ENCODE measurements around the gene CIRBP.

DNA sequence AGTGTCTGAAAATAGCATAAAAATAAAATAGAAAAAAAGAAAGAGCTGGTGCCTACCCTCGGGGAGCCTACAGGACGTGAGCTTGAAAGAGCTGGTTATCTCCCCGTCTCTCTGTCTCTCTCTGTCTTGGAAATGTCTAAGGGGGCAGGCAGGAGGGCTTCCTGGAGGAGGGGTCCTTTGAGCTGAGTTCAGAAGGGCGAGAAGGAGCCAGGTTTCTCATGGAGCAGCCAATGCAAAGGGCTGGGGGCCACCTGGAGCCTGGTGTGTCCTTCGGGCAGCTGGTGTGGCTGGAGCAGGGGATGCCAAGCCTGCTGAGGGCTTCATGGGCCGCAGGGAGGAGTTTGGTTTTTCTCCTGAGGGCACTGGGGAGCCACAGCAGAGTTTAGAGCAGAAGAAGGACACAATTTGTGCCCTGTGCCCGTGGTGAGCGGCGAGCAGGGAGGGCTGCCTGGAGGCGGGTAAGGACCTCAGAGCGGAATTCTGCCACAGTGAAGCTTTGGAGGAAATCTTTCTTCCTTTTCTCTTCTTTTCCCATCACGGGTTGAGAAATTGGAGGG lies 55.2 kb downstream of the CIRBP start:
- TF ChIP-seq, protein P1, sequence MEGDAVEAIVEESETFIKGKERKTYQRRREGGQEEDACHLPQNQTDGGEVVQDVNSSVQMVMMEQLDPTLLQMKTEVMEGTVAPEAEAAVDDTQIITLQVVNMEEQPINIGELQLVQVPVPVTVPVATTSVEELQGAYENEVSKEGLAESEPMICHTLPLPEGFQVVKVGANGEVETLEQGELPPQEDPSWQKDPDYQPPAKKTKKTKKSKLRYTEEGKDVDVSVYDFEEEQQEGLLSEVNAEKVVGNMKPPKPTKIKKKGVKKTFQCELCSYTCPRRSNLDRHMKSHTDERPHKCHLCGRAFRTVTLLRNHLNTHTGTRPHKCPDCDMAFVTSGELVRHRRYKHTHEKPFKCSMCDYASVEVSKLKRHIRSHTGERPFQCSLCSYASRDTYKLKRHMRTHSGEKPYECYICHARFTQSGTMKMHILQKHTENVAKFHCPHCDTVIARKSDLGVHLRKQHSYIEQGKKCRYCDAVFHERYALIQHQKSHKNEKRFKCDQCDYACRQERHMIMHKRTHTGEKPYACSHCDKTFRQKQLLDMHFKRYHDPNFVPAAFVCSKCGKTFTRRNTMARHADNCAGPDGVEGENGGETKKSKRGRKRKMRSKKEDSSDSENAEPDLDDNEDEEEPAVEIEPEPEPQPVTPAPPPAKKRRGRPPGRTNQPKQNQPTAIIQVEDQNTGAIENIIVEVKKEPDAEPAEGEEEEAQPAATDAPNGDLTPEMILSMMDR (IDR thresholded peaks at IDR 0.05; ENCODE audit: low read depth, low read length, poor library complexity, severe bottlenecking): no peak
- TF ChIP-seq EZH2phosphoT487 (IDR thresholded peaks at IDR 0.05; ENCODE audit: borderline replicate concordance, low read length): no peak

All from DOHH2 (cell line).